ENCODE data around the gene MCTP1.
A peak's percentile ranks its signal among the peaks of the same experiment; 100 is the strongest.

Gene MCTP1

DNA sequence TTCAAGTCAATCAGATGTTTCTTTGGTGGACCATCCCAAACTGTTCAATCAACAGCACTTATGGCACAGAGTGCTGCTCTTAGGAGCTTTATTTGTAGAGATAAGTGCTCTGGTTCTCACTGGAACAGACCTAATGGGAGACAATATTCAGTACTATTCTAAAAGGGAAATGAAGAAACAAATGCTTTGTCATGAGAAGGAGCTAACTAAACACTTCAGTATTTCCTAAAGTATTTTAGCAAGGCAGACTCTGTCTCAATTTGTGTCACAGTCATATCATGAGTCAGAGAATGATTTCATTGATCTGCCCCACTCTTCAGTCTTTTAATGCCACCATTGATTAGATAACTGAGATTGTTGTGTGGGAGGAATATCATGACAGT lies 491.1 kb downstream of the MCTP1 start:
- DNase-seq = no peak

DNA sequence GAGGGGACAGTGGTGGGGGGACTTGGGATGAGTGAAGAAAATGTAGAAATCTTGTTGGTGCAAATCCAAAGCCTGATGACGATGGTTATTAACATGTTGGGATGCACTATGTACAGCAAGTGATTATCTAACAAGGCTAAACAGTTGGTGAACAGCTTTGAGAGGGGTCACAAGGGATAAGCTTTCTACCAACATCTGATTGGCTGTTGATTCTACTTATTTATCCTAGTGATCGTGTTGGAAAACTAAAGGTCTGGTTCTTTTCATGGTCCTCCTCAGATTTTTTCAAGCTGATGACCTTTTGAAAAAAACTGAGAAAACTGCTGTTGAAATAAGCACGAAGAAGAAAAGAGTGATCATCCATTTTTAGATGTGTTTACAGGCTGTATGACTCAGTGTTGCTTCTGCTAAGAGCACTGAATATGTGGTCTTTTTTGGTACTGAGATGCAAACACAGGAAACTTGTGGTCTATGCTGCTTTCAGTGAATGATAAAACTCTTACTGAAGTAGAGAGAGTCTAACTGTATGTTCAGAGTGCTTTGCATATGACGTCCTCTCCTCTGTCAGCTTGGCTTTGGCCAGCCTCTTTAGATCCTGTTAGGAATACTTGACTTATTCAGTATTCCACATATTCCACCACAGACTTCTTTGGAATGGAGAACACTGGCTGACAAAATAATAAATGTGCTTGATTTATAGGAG lies 491.6 kb downstream of the MCTP1 start:
- peak; percentile 22 for DNase-seq

DNA sequence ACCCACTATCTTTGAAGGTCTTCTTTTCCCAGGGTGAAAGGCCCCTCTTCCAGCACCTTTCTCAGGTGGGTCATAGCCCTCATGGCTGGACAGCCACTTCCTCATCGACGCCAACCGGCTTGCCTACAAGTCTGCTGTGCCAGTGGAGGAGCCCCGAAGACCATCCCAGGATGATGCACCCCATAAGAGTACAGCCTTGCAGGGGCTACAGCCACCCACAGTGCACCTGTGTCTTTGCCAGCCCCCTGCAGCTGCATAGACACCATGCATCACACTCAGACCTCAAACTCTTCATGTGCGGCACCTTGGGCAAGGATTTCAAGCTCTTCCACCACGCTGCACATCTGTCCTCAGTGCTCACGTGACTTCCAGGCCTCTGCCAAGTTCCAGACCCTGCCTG lies 493.1 kb downstream of the MCTP1 start:
- no peak for DNase-seq

DNA sequence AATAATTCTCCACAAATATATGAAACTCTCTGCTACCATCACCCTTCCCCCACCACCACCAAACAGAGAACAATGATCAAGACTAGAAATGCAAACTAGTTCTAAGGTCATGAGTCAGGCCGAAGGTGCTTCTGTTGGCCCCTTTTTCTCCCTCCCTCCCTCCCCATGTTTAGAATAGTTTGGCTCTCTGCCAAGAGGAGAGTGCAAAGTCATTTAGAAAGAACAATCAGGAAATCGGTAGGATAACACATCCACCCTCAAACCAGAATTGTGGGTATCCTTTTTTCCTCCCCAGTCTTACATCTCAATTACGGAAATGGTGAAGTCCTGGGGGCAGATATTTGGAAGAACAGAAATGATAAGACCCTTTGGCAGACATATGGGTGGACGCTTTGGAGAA lies 496.4 kb downstream of the MCTP1 start:
- peak; percentile 4 for DNase-seq

DNA sequence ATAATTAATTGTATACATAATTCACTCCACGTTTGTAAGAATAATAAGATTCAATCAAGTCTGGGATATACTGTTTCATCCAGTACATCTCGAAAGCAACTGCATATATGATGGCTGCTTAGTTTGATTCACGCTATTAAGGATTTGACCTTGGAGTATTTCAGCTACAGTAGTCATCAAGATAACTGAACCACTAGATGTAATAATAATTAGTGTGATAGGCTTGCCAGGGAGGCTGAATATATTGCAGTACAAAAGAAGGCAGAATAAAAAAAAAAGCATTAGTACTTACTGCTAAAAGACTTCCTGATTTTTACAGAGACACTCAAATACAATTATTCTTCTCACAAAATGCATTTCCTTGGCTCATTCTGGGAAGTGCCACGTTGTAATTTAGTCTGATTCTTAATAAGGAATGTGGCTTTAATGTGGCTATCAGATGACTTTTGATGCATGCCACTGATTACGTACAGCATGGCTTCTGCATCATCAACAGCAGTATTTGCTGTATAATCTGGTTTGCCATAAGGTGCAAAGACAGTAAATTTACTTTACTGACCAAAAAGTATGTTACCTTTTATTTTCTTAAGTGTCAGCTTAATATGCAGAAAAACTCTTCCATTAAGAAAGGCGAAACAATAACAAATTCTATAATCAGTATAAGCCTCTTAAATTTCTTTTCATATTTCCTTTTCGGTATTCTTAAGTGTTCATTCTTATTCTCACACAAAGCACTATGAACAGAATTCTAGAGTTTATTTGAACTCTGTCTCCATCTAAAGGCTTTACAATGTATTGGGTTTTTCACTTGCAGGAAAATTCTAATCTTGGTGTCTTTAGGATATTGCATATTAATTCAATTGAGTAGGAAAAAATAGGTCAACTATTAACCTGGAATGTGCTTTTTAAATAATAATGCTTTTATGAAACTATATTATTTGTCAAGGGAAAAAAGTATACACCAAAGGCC lies 500.1 kb downstream of the MCTP1 start:
- no peak for DNase-seq

DNA sequence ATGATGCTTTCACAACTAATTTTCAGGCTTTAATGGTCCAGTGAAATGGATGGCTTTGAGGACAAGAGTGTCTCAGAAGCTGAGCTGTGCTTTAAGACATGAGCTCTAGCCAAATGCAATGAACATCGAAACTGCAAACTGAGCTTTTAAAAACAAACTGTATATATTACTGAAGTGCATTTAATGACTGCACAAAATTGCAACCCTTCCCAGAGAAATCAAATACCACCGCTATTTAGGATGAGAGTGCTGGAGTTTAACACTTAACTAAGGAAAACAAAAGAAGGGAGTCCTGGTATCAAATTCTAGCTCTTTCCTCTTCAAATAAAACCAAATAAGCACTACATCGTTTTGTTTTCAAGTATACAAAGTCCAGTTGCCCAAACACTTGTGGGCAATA lies 502.5 kb downstream of the MCTP1 start:
- DNase-seq = no peak

DNA sequence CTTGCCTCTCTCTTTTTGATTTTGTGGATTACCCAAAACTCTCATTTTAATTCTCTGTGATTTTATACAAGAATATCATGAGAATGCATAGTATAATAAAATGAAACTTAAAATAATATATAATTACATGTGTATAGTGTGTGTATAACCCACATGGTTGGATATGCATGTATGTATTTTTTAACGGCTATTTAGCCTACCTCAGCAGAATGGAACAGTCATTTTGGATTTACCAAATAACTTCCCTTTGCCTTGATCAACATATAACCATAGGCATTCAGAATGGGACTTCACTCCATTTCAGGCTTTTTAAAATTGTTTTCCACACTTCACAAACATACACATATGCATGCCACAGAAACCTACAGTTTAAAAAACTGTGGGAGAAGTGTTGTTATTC lies 505.2 kb downstream of the MCTP1 start:
- DNase-seq = no peak

DNA sequence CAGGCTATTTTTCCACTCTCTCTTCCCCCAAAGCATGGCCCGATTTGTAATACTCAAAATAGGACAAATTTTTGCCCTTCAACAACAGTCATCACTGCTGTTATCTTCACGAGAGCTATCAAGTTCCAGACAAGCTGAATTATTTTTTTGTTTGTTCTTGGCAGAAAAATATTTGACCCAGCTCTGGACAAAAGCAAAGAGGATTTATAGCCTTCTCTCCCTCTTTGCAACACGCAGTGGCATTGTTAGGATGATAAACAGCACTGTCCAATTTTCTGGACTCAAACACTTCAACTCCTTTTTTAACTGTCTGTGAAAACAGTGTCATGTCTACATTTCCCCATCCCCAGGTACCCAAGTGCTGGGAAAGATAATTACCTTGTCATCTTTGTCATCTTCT lies 506.2 kb downstream of the MCTP1 start:
- DNase-seq = no peak

DNA sequence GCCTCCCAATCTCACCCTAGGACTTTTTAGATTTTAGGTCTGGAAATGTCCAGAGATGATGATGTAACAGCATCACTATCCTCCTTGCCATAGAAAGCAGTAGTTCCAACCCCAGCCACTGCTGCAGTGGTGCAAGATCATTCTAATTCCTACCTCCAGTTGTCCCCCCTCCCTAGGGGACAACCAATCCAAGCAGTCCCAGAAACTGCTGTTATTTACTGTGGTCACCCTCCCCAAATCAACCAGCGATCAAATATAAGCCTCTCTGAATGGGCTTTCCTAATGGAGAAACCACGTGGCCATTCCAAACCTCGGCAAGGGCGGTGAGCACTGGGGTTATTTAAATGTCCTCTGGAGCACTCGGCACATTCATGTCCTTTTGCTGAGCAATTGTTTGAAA lies 506.6 kb downstream of the MCTP1 start:
- no peak for DNase-seq

DNA sequence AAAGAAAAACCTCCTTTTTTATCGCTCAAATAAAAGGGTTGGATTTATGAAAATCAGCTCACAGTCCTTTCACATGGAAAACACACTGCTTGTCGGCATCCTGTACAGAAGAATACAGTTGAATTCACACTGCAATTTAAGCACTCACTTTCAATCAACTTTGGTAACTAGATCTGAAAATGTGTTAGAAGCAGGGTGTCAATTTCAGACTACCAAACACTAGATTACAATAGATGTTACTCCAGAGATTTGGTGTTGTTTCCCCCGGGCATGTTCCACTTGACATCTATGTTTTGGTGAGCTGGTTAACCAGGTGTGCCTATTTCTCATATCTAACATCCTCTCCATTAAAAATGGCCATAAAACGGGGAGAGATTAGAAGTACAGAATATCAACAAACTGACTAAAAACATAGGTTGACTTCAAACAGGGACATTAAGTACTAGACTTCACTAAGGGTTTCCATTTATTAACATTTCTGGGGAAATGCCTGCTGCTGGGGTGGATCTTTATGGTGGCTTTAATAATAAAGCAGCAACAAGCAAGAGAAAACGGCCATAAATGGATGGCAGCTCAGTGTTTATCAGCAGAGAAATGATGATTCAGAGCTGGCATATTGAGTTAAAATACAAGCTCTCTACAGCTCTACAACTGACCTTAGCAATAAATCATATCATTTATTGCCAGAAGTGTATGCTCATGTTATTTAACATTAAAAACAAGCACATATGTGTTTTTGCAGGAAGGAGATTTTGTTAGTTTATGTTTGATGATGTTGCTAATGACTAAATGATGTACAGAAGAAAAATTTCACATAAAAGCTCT lies 507.6 kb downstream of the MCTP1 start:
- DNase-seq = no peak

DNA sequence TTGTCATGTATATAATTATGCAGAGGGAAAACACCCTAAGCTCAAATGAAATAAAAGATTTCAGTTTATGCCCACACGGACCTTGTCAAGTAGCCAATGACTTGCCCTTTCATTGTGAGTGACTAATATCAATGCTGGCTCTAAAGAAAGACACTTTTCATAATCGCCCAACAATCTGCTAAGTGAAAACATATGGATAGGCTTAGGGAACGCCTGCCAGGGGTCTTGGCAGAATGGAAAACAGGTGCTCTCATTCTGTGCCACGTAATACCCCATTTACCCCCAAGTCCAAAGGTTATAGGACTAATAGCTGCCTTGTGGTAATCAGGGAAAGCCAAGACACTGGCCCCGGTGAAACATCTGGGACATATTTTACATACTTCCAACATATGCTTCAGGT lies 508.7 kb downstream of the MCTP1 start:
- peak; percentile 78 for DNase-seq

DNA sequence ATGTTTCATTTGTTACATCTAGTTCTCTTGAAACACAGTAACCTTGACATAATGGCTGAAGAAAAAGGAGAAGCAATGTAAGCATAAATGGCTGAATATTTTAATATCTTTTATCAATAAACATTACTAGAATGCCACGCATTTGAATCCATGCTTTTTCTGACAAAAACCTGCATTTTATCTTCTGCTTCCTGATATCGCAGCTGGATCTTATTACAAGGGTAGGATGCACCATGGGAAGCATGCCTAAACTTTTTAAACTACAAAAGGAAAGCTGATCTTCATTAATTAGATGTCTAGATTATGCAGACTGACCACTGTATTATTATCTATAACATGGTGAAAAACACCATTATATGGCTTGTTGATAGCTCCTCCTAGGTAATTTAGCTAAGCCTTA lies 509.8 kb downstream of the MCTP1 start:
- no peak for DNase-seq

DNA sequence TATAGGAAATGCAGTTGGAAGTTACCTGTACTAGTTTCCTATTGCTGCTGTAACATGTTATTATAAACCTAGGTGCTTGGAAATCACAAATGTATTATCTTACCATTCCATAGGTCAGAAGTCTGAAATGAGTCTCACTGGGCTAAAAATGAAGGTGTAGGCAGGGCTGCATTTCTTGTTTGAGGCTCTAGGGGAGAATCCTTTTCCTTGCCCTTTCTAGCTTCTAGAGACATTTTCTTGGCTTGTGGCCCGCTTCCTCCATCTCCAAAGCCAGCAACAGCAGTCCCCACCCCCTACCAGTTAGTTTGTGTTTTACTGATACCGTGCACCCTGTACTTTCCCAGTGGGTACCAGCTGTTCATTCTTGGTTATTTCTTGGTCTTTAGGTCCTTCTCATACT lies 513.2 kb downstream of the MCTP1 start:
- no peak for DNase-seq

DNA sequence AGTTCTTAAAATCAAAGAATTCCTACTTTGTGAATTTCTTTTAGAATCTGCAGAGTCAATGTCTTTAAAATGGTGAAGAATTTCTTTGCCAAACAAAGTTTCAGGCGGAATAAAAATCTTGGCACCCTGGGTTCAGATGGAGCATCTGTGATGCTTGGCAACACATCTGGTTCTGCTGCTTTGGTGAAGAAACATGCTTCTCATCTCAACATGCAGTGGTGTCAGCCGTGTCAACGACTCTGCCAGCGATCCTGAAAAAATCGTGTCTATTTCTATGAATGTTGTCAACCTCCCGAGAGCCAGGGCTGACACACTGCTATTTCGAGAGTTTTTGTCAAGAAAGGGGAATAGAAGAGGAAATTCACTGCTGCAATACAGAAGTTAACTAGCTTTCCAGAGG lies 514.9 kb downstream of the MCTP1 start:
- DNase-seq = no peak

DNA sequence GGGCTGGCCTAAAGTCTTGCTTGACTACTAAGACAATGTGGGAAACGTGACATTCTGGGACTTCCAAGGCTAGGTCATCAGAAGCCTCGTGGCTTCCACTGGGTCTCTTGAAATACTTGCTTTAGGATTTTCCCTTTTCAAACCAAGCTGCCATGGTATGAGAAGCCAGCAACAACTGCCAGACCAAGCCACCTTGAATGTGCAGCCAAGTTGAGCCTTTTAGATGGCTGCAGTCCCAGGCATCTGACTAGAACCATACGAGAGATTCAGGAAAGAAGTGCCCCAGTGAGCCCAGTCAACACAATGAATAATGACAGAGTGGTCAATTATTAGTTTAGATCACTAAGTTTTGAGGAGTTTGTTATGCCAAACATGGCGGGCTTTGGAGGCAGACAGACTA lies 523.1 kb downstream of the MCTP1 start:
- no peak for DNase-seq

DNA sequence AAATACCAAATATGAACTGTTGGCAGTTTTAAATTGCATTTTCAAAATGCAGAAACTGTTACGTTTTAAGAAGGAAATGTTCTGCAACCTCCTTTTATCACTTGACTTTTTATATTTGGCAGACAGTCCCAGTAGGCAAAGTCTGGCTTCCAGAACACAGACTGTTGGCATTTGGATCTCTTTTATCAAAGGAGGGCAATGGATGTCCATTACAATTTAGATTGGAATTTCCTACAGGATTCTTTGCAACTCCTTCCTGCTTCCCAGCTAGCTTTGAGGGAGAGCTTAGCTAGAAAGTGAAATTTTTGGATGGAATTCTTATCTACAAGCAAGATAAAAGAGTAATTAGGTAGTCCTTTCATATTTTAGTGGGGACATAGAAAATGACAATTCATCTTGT lies 523.8 kb downstream of the MCTP1 start:
- DNase-seq = no peak

DNA sequence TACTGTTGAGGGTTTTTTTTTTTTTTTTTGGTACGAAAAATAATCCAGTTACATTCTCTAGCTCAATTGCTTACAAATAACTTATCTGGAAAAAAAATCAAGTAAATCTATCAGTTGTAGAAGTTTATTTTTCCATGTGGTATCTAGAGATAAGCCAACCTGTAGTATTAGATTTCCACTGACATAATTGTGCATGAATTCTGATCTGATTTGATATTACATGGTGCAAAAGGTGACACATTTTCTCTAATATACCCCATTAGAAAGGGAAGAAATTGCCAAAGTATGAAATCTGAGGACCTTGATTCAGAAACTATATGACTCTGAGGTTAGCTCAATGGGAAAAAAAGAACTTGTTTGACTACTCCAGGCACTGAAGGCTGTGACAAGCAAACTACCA lies 524.9 kb downstream of the MCTP1 start:
- no peak for DNase-seq

DNA sequence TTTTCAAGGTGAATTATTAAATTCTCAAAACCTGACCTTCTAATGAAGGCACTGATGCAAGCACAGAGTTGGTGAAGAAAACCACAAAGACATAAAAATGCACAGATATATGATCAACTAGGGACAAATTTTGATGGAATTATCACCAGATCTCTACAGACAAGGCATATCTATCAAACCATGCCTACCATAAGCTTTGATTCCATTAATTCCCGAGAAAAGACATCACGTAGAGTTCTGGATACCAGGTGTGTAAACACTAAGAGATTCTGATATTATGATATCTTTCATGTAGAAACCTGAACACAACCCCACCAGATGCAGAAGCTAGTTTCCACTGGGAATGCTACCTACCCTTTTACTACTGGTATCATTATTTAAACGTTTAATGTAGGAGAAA lies 525.9 kb downstream of the MCTP1 start:
- DNase-seq = no peak

DNA sequence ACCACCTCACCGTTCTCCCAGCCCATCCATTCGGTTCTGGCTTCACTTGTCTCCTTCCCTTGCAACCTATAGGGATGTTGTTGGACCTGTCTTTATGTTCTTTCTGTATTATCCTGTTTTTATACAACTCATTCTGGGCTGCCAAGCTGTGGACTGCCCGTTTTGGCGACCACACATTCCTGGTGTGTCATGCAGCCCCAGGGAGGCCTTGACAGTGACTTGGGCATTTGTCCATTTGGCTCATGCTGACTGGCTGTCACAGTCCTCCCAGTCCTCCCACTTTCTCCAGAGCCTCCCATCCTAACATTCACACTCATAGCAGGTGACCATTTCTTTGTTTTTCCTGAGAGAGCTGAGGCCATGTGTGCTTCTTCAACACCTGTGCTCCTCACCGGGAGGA lies 530.1 kb downstream of the MCTP1 start:
- no peak for DNase-seq

DNA sequence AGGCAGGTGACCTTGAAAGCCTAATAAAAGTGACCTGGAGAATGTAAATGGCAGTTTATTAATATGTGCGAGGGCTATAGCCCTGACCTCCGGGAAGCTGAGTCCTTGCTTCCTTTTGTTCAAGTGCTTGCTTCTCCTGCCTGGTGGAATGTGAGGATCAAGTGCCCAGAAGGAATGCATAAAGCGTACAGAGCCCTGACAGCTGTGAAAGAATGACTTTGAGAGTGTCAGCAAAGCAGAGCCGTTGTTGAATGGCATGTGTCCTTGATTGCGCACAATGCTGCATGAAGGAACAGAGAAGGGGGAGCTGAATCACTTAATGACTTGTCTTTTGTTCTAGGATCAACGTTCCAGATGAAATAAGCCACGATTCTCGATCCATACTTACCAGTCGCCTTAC lies 533.4 kb downstream of the MCTP1 start:
- no peak for DNase-seq

DNA sequence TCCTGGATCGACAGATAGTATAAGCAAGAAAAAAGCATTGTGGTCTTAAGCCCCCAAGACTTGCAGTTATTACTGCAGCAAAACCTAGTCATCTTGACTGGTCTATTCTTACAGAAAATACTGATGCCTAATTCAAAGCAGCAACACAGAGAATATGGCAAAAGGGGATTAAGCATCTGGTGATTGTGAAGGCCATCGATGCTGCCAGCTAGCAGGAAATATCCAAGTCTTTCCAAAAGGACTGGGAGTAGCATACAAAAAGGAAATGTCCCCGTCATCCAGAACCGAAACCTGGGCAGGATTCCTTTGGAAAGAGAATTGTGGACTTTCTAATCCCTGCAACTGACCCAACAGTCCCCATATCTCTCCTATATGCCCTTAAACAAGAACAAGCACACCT lies 534.2 kb downstream of the MCTP1 start:
- DNase-seq = no peak

DNA sequence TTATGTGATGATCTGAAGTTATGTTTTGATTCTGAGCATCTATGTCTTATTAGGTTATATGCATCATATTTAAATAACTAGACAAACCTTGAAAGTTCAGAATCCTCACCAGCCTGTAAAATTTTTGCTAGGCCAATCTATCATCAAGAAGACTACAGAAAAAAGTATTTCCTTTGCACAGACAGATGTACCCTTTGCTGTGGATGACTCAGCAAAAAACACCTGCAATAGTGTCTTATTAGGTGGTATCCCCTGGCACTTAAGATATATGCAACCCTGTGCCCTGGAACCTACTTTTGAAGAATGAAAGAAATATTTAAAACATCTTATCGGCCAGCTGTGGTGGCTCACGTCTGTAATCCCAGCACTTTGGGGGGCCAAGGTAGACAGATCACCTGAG lies 535.9 kb downstream of the MCTP1 start:
- no peak for DNase-seq

DNA sequence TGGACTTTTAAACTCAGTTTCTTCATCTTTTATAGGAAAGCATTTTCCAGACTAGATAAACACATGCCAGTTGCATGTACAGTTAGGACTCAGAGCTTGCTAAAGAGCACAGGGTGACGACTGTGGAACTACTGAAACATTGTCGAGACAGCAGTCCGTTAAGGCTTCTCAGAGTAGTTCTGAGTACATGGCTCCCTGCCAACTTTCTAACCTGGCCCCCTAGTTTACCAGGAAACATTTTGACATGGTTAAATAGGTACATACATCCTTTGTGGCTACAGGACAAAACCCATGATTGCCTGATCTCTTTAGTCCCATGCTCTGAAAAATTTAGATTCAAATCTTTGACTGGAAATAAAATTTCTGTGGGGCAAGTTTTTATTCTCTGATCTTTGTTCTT lies 536.7 kb downstream of the MCTP1 start:
- no peak for DNase-seq

DNA sequence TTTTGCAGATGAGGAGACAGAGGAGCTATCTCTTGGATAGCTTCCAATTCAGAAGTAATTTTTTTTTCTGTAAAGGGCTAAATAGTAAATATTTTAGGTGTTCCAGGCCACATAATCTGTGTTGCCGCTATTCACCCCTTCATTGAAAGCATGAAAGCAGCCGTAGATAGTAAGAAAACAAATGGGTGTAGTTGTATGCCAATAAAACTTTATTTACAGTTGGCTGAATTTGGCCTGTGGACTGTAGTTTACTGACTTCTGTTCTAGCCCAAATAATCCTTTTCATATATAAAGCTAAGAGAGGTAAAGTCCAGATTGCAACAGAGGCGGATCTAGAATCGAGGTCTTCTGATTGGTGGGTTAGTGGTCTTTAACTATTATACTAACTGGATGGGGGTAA lies 537.5 kb downstream of the MCTP1 start:
- DNase-seq = no peak

Measured in NCI-H82 (cell line).